Putamen (tissue), 1 donor: ENCODE results near the gene DPEP3.
A peak's percentile ranks its signal among the peaks of the same experiment; 100 is the strongest.
"Not testable (repeated sequence)": the region's sequence is repeated elsewhere in the genome, so short reads cannot be mapped to it uniquely, and the experiment has no call there.

Experiments
- DNase-seq: peaks from one replicate; pipeline ENCODE4 v3.0.0-alpha.2; 2016; ENCODE audit warnings: low spot score

Gene DPEP3

GRCh38 chr16:67993207-67994039 is 13.1 kb upstream of the DPEP3 start:
- DNase-seq: peak; percentile 38

- DNase-seq: no peak
Measured at GRCh38 chr16:67992661-67993206, 12.4 kb upstream of the DPEP3 start.

GRCh38 chr16:67990018-67990386 is 9.7 kb upstream of the DPEP3 start:
- no peak for DNase-seq

- no peak for DNase-seq
Measured at GRCh38 chr16:67989322-67990017, 9.2 kb upstream of the DPEP3 start.

- DNase-seq: no peak
Measured at GRCh38 chr16:67988675-67989074, 8.4 kb upstream of the DPEP3 start.

- DNase-seq: no peak
Measured at GRCh38 chr16:67987460-67988160, 7.3 kb upstream of the DPEP3 start.

- DNase-seq: no peak
Measured at GRCh38 chr16:67986949-67987348, 6.7 kb upstream of the DPEP3 start.

GRCh38 chr16:67982011-67982696 is 1.9 kb upstream of the DPEP3 start:
- no peak for DNase-seq

- DNase-seq: no peak
Measured at GRCh38 chr16:67977469-67978227, 2.7 kb downstream of the DPEP3 start.

- no peak for DNase-seq
Measured at GRCh38 chr16:67977005-67977404, 3.3 kb downstream of the DPEP3 start.

- DNase-seq: no peak
Measured at GRCh38 chr16:67976205-67976604, 4.1 kb downstream of the DPEP3 start.

GRCh38 chr16:67975321-67976105 is 4.8 kb downstream of the DPEP3 start:
- no peak for DNase-seq

GRCh38 chr16:67972285-67972684 is 8.0 kb downstream of the DPEP3 start:
- DNase-seq: not testable (repeated sequence)

- no peak for DNase-seq
Measured at GRCh38 chr16:67971111-67971510, 9.2 kb downstream of the DPEP3 start.

GRCh38 chr16:67969254-67970039 is 10.9 kb downstream of the DPEP3 start:
- DNase-seq: no peak

- DNase-seq: peak; percentile 42
Measured at GRCh38 chr16:67968400-67969253, 11.7 kb downstream of the DPEP3 start, which contains the start of gene SLC12A4. SLC12A4 (minus strand) TSS chr16:67968637; CDS start chr16:67968553, 84 bp downstream.

- no peak for DNase-seq
Measured at GRCh38 chr16:67967958-67968399, 12.3 kb downstream of the DPEP3 start.

- DNase-seq: no peak
Measured at GRCh38 chr16:67967183-67967957, 12.9 kb downstream of the DPEP3 start.
